HG02970 (cell line): ENCODE results near the gene IGFBP6.

ENCODE experiments used
- ATAC-seq: cut with Tn5 transposase; IDR thresholded peaks from one replicate; pipeline ENCODE4 v1.9.1; 2021; ENCODE audit warnings: mild to moderate bottlenecking, moderate library complexity, moderate number of reproducible peaks; ENCODE audit not compliant: unreplicated experiment, low FRiP score

The IGFBP6 gene

GRCh38 chr12:53097564-53098353 lies at the start of gene IGFBP6:
IGFBP6 (plus strand) TSS chr12:53097667; CDS start chr12:53097718, 51 bp downstream.
- no peak for ATAC-seq

- ATAC-seq = no peak
These were observed 49.3 kb upstream of the IGFBP6 start for GRCh38 chr12:53048033-53048779.

DNA sequence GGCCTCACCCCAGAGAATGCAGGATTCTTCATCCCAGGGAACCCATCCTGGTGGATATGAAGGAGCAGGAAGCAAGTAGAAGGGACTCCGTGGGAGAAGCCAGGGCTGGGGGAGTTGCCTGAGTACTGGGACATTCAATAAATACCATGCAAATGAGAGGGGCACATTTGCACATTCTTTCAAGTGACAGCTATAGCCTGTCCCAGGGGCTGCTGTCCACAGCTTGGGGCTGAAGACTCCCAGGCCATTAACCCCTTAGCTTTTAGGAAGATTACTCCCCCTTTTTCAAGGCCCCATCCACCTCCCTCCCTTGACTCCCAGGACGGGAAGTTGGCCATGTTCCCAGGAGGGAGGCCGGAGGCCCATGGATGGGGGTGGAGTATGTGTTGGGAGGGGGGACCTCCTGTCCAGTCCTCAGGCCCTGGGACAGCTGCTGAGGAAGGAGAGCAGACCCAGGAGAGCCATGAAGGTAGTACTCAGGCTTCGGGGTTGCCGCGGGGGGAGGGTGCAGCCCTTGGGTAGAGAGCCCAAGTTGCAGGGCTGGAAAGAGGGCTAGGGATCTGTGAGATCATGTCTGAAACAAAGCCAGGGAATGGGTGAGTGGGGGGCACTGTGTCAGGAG lies 48.6 kb upstream of the IGFBP6 start:
- no peak for ATAC-seq

- ATAC-seq = no peak
These were observed 47.7 kb upstream of the IGFBP6 start, which contains the start of gene TNS2 for GRCh38 chr12:53049571-53050318. TNS2 (plus strand) TSS chr12:53050065; CDS start chr12:53050186, 121 bp downstream.

GRCh38 chr12:53050426-53051057 lies 46.9 kb upstream of the IGFBP6 start:
- no peak for ATAC-seq

DNA sequence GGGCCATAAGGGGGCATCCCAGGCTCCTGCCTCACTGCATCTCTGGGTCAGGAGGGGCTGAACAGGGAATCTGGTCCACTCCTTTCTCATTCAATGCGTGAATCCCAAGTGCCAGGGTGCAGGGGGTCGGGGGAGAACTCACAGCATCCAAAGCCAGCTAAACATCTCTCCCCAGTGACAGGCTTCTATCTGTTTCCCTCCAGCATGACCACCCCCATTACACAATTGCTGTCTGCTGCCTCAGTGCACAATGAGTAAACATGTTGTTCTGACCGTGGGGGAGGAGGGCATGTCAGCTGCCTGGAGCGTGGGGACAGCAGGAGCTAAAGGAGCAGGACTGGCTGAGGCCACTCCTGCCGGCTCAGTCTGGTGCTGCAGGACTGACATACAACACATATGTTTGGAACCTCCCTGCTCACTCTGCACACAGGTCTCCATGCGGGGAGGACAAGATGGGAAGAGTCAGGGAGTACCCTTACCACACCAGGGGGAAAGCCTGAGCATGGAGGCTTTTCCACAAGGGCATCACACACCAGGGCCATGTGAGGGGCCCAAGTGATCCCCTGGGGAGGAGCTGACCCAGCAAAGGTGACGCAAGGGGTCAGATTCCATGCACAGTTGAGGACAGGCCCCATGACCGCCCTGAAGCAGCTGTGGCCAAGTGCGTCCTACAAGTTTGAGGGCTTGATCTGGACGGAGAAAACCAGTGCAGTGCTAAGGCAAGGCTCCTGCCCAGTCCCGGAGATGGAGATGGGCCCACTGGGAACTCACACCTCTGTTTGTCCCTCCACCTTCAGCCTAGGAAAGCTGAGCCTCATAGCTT lies 46.2 kb upstream of the IGFBP6 start:
- no peak for ATAC-seq

GRCh38 chr12:53051881-53052412 lies 45.5 kb upstream of the IGFBP6 start:
- no peak for ATAC-seq

DNA sequence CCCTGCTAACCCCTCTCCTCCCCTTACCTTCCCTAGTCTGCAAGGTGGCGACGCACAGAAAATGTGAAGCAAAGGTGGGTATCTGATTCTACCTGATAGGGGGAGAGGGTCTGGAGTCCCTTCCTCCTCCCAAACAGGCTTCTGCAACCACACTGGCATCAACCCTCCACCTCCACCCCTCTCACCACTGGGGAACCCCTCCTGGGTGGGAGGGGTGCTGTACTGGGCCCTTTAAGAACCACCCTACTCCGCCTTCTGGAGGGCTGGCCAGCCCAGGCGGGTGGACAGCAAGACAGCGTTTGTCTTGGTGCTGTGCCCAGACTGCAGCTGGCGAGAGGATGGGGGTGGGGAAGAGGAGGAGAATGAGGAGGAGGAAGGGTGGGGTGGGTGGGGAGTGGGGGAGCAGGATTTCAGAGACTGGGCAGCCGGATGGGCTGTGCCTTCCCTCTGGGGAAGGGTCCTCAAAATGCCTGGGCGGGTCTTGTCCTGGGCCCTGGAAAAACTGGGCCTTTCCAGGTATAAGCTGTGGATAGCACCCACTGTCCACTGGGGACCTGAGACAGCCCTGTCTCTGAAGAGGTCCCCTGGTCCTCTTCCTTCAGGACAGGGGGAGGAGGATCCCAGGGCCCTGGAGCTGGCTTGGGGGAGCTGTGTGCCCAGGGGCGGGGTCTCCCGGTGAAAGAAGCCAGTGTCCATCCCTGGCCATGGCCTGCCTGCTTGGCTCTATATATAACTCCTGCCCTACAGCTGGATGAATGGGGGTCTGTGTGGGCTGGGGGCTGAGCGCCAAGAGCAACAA lies 44.8 kb upstream of the IGFBP6 start:
- ATAC-seq = no peak

- ATAC-seq = no peak
These were observed 44.0 kb upstream of the IGFBP6 start for GRCh38 chr12:53053218-53054111.

DNA sequence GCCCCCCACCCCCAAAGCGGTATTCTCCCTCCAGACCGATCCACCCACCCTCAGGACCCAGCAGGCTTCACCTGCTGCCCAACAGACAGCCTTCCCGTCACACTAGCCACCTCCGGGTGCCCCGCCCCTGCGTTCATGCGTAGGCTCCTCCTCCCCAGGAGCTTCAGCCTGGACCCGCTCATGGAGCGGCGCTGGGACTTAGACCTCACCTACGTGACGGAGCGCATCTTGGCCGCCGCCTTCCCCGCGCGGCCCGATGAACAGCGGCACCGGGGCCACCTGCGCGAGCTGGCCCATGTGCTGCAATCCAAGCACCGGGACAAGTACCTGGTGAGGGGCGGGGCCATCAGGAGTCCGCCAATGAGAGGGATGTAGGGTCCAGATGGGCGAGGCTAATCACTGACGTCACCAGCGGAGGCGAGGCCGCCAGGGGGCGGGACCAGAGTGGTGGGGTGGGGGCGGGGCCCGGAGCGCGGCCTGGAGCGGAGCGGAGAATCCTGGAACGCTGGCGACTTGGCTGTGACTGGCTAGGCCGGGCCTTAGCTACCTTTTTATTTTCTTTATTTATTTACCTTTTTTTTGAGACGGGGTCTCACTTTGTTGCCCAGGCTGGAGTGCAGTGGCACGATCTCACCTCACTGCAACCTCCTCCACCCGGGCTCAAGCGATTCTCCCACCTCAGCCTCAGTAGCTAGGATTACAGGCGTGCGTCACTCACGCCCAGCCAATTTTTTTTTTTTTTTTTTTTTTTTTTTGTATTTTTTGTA lies 43.2 kb upstream of the IGFBP6 start:
- ATAC-seq = peak; percentile 73

DNA sequence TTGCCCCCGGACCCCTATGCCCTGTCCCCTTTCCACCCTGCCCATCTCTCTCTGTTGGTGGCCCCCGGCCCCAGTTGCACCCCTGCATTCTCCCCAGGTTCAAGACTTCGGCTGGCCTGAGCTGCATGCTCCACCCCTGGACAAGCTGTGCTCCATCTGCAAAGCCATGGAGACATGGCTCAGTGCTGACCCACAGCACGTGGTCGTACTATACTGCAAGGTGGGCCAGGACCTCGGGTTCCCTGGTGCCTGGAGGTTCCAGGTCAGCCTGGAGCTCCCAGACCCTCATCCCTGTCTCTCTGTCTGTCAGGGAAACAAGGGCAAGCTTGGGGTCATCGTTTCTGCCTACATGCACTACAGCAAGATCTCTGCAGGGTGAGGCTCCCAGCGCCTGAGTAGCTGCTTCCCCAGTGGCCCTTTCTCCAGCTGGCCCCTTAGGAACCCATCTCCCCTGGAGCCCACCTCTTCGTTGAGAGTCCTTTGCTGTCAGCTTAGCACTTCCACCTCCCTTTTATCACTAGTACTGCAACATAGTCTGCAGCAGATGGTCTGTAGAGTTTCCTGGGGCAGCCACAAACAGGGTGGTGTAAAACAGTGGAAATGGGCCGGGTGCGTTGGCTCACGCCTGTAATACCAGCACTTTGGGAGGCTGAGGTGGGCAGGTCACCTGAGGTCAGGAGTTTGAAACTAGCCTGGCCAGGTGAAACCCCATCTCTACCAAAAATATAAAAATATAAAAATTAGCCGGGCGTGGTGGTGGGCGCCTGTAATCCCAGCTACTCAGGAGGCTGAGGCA lies 41.8 kb upstream of the IGFBP6 start:
- ATAC-seq = no peak

GRCh38 chr12:53056296-53056695 lies 41.2 kb upstream of the IGFBP6 start:
- ATAC-seq = no peak

DNA sequence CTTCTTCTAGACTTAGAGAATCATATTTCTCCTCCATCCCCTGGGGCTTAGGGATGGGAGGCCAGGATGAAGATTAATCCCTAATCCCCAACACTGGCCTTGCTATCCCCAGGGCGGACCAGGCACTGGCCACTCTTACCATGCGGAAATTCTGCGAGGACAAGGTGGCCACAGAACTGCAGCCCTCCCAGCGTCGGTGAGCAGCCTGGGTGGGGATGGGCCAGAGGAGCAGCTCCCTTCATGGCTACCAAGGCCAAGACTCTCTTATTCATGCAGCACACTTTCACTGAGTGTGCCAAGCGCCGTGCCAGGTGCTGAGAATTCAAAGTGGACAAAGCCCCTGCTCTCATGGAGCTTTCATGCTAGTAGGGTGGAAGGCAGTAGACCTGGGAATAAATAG lies 40.6 kb upstream of the IGFBP6 start:
- no peak for ATAC-seq

DNA sequence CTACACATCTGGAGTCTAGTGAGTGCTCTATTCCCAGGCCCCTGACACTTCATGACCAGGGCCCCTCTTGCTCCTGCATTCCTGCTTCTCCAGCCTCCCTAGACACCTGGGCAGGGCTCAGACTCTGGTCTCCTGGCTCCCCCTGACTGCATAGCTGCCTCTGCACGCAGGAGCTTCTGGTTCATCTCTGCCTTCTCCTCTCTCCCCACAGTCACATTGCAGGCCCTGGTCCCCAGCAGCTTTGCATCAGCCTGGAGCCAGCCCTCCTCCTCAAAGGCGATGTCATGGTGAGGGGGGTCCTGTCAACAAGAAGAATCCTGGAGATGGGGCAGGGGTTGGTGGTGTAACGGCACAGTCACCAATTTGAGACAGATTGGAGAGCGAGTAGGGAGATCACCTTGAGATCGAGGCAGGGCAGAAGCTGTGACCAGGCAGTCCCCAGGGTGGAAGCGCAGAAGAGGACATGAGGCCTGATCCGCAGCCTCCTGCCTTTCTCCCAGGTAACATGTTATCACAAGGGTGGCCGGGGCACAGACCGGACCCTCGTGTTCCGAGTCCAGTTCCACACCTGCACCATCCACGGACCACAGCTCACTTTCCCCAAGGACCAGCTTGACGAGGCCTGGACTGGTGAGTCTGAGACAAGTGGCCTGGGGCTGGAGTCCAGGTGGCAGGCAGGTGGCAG lies 39.5 kb upstream of the IGFBP6 start:
- ATAC-seq = no peak
